Measurements from ENCODE around the gene TGFA.

DNA sequence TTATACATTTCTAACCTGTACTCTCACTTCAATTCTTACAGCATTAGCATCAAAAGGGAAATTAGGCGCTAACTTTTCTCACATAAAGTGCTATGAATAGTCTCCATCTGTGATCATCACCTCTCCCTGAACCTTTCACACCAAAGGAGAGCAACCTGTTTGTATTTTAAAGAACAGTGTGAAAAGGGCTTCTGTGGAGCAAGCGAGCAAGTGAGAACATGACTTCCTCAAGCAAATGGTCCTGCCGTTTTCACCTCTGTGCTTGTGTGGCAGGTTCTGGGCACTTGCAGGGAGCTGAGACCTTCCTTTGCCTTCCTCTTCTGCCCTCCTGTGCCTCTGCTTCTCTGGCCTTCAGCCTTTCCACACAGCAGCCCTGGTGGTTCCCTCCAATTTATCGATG, 51.9 kb downstream of the TGFA start:
- TF ChIP-seq EZH2 (IDR thresholded peaks at IDR 0.05; ENCODE audit: insufficient read depth, poor library complexity, severe bottlenecking) (no peak), EZH2phosphoT487 (IDR thresholded peaks at IDR 0.05; ENCODE audit: insufficient read depth, low read depth) (no peak)
